ENCODE results near the gene SYTL3. TPM values are rescaled to one million over a fixed set of nuclear protein-coding genes. Genes with fewer than 3 reads are reported as not detected.

Gene SYTL3
- total and polyA plus RNA-seq, 10 of the 15 experiments (the other 5 are each of a cell fraction or from before 2014, with no cell fraction given), result 3.3 to 12.1 (median 6.9) TPM

DNA sequence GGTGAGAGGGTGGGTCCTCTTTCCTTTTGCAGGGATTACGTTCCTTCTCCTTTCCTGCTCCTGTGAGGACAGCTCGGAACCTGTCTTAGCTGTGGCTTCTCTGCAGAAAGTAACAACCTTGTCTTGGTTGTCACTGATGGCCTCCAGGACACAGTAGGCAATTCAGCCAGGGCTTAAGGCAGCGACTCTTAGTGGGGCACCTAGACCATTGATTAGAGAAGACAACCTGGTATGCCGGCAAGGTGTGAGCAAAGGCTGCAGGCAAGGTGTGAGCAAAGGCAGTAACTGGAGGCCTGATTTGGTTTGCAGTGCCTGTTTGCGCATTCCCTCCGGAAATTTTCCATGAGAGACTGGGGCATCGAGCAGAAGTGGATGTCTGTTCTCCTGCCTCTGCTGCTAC is 42.9 kb upstream of the SYTL3 start:
- Histone ChIP-seq H3K4me1 (ENCODE audit: control insufficient read depth, insufficient read depth, low read length) (no peaks in the 10 kb centered on the region), H3K4me3 (no peak overlapping the region), H3K36me3 (ENCODE audit: control insufficient read depth in 2 of 2, insufficient read depth in 2 of 2, low read length in 1 of 2) (peaks cover 8 to 20% of the 10 kb centered on the region in 2 experiments; a peak in 3 of 4 replicates), H3K27ac (ENCODE audit: control insufficient read depth, insufficient read depth) (no peak overlapping the region), H3K4me2 (ENCODE audit: control insufficient read depth, insufficient read depth) (no peak overlapping the region), H3K27me3 (replicated peaks in 1 of 2; ENCODE audit: control insufficient read depth in 2 of 2, insufficient read depth in 2 of 2, low read length in 1 of 2) (no peaks in the 10 kb centered on the region), H3K79me2 (ENCODE audit: control insufficient read depth, insufficient read depth, low read length) (no peaks in the 10 kb centered on the region), H2AFZ (ENCODE audit: control insufficient read depth, low read depth, low read length) (no peak overlapping the region), H4K20me1 (ENCODE audit: control insufficient read depth, insufficient read depth) (no peaks in the 10 kb centered on the region), H3K9me3 (replicated peaks; ENCODE audit: control insufficient read depth, insufficient read depth, low read length) (no peaks in the 10 kb centered on the region), H3K9ac (ENCODE audit: control insufficient read depth, insufficient read depth, low read length) (no peak overlapping the region)
- SMC1A ChIA-PET (ENCODE audit: uncharacterized antibody, unreplicated experiment), result interaction anchor here (1.7 to 4.4 kb wide), 2 partner anchors 386 to 393 kb away, joined by 6 to 36 read pairs; no protein-coding TSS in a partner anchor
- BruUV-seq (replicated peaks), result no TSS peak
- CTCF ChIA-PET, result interaction anchor here (0.8 to 6.8 kb wide), 4 partner anchors 84 to 392 kb away, joined by 4 to 88 read pairs (median 52); no protein-coding TSS in a partner anchor
- in situ Hi-C loops (cut with MboI) (no loop called here), intact Hi-C loops (cut with micrococcal nuclease; ENCODE audit: unreplicated experiment) (no loop called here)
- WGBS (ENCODE audit: insufficient coverage, insufficient replicate concordance, low lambda C conversion rate, missing lambda C conversion rate), result 81% methylated on average over 7 of the region's 7 CpGs
- RAD21 ChIA-PET (ENCODE audit: unreplicated experiment), result interaction anchor here (1.2 kb wide), 1 partner anchor 386 kb away, joined by 5 read pairs; no protein-coding TSS in a partner anchor
- ATAC-seq, result no peak
- DNase-seq (ENCODE audit: low read depth, low spot score), result no peak
- POLR2A ChIA-PET, result no interaction called here
- FAIRE-seq, result no peak
- no peak for TF ChIP-seq CREB1 (IDR thresholded peaks at IDR 0.05; ENCODE audit: low read depth)
- no peak for TF ChIP-seq POLR2AphosphoS2 (IDR thresholded peaks at IDR 0.05; ENCODE audit: low read depth, low read length)
- TF ChIP-seq POU2F2 (IDR thresholded peaks at IDR 0.05; ENCODE audit: borderline replicate concordance, low read depth, low read length), result no peak
- no peak for TF ChIP-seq NFXL1 (IDR thresholded peaks at IDR 0.05; ENCODE audit: borderline replicate concordance)
- TF ChIP-seq EP300 (IDR thresholded peaks at IDR 0.05; ENCODE audit: borderline replicate concordance in 1 of 2, control insufficient read depth in 1 of 2, low read depth in 2 of 2, low read length in 2 of 2), result no peak
- TF ChIP-seq, protein P1, sequence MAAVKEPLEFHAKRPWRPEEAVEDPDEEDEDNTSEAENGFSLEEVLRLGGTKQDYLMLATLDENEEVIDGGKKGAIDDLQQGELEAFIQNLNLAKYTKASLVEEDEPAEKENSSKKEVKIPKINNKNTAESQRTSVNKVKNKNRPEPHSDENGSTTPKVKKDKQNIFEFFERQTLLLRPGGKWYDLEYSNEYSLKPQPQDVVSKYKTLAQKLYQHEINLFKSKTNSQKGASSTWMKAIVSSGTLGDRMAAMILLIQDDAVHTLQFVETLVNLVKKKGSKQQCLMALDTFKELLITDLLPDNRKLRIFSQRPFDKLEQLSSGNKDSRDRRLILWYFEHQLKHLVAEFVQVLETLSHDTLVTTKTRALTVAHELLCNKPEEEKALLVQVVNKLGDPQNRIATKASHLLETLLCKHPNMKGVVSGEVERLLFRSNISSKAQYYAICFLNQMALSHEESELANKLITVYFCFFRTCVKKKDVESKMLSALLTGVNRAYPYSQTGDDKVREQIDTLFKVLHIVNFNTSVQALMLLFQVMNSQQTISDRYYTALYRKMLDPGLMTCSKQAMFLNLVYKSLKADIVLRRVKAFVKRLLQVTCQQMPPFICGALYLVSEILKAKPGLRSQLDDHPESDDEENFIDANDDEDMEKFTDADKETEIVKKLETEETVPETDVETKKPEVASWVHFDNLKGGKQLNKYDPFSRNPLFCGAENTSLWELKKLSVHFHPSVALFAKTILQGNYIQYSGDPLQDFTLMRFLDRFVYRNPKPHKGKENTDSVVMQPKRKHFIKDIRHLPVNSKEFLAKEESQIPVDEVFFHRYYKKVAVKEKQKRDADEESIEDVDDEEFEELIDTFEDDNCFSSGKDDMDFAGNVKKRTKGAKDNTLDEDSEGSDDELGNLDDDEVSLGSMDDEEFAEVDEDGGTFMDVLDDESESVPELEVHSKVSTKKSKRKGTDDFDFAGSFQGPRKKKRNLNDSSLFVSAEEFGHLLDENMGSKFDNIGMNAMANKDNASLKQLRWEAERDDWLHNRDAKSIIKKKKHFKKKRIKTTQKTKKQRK (IDR thresholded peaks at IDR 0.05; ENCODE audit: low read depth, low read length), result no peak
- TF ChIP-seq BACH1 (IDR thresholded peaks at IDR 0.05; ENCODE audit: borderline replicate concordance), result no peak
- no peak for TF ChIP-seq MLLT1 (IDR thresholded peaks at IDR 0.05)
- no peak for TF ChIP-seq SMAD5 (IDR thresholded peaks at IDR 0.05; ENCODE audit: low read depth)
- no peak for TF ChIP-seq EGR1 (IDR thresholded peaks at IDR 0.05; ENCODE audit: borderline replicate concordance in 1 of 2, low read depth in 2 of 2, low read length in 2 of 2)
- TF ChIP-seq HDAC6 (IDR thresholded peaks at IDR 0.05; ENCODE audit: unreplicated experiment), result no peak
- no peak for TF ChIP-seq CBFB (IDR thresholded peaks at IDR 0.05; ENCODE audit: low read depth)
- no peak for TF ChIP-seq LARP7 (IDR thresholded peaks at IDR 0.05)
- TF ChIP-seq RAD51 (IDR thresholded peaks at IDR 0.05), result no peak
- TF ChIP-seq, protein P2, sequence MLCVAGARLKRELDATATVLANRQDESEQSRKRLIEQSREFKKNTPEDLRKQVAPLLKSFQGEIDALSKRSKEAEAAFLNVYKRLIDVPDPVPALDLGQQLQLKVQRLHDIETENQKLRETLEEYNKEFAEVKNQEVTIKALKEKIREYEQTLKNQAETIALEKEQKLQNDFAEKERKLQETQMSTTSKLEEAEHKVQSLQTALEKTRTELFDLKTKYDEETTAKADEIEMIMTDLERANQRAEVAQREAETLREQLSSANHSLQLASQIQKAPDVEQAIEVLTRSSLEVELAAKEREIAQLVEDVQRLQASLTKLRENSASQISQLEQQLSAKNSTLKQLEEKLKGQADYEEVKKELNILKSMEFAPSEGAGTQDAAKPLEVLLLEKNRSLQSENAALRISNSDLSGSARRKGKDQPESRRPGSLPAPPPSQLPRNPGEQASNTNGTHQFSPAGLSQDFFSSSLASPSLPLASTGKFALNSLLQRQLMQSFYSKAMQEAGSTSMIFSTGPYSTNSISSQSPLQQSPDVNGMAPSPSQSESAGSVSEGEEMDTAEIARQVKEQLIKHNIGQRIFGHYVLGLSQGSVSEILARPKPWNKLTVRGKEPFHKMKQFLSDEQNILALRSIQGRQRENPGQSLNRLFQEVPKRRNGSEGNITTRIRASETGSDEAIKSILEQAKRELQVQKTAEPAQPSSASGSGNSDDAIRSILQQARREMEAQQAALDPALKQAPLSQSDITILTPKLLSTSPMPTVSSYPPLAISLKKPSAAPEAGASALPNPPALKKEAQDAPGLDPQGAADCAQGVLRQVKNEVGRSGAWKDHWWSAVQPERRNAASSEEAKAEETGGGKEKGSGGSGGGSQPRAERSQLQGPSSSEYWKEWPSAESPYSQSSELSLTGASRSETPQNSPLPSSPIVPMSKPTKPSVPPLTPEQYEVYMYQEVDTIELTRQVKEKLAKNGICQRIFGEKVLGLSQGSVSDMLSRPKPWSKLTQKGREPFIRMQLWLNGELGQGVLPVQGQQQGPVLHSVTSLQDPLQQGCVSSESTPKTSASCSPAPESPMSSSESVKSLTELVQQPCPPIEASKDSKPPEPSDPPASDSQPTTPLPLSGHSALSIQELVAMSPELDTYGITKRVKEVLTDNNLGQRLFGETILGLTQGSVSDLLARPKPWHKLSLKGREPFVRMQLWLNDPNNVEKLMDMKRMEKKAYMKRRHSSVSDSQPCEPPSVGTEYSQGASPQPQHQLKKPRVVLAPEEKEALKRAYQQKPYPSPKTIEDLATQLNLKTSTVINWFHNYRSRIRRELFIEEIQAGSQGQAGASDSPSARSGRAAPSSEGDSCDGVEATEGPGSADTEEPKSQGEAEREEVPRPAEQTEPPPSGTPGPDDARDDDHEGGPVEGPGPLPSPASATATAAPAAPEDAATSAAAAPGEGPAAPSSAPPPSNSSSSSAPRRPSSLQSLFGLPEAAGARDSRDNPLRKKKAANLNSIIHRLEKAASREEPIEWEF (IDR thresholded peaks at IDR 0.05; ENCODE audit: insufficient replicate concordance, low read depth, low read length), result no peak

Measured in GM12878 (cell line).